Neural progenitor cell (in vitro differentiated cells): ENCODE results near the gene ITPA. TPM values are rescaled to one million over a fixed set of nuclear protein-coding genes. Genes with fewer than 3 reads are reported as not detected.
A peak's percentile ranks its signal among the peaks of the same experiment; 100 is the strongest.
"Not testable (repeated sequence)": the region's sequence is repeated elsewhere in the genome, so short reads cannot be mapped to it uniquely, and the experiment has no call there.

ENCODE experiments used
- DNase-seq: peaks from one replicate; pipeline ENCODE4 v3.0.0-alpha.2; 2016; ENCODE audit warnings: low spot score
- H2AFZ ChIP-seq: fragments of 200-600 bp; sonication (generic); replicated peaks from 2 replicates; pipeline ENCODE4 v1.6.1; 2016; ENCODE audit warnings: antibody characterized with exemption
- H3F3A ChIP-seq: fragments of 200-600 bp; sonication (generic); 2 replicates; pipeline ENCODE4 v1.6.1; 2016; ENCODE audit warnings: antibody characterized with exemption, low read depth
- H3K27ac ChIP-seq: fragments of 200-600 bp; sonication (generic); 2 replicates; pipeline ENCODE4 v1.5.1; 2016; ENCODE audit warnings: mild to moderate bottlenecking
- H3K27me3 ChIP-seq: fragments of 200-600 bp; sonication (generic); 2 replicates; pipeline ENCODE4 v1.6.1; 2016; ENCODE audit warnings: mild to moderate bottlenecking, moderate library complexity
- H3K36me3 ChIP-seq: fragments of 200-600 bp; sonication (generic); 2 replicates; pipeline ENCODE4 v1.5.1; 2016
- H3K4me1 ChIP-seq: fragments of 200-600 bp; sonication (generic); 2 replicates; pipeline ENCODE4 v1.6.1; 2016; ENCODE audit warnings: mixed run types
- H3K4me2 ChIP-seq: fragments of 200-600 bp; sonication (generic); 2 replicates; pipeline ENCODE4 v1.6.1; 2016
- H3K4me3 ChIP-seq: fragments of 200-600 bp; sonication (generic); 2 replicates; pipeline ENCODE4 v1.5.1; 2016
- H3K79me2 ChIP-seq: fragments of 200-600 bp; sonication (generic); 2 replicates; pipeline ENCODE4 v1.6.1; 2016; ENCODE audit warnings: low read depth
- H3K9ac ChIP-seq: fragments of 200-600 bp; sonication (generic); 2 replicates; pipeline ENCODE4 v1.6.1; 2016
- H3K9me3 ChIP-seq: fragments of 200-600 bp; sonication (generic); 2 replicates; pipeline ENCODE4 v1.5.1; 2016; ENCODE audit warnings: low read depth
- H4K20me1 ChIP-seq: fragments of 200-600 bp; sonication (generic); 2 replicates; pipeline ENCODE4 v1.6.1; 2016; ENCODE audit warnings: low read depth
- H3K27ac Mint-ChIP-seq: 3 replicates; pipeline ENCODE4 v1.8.0; 2021; ENCODE audit warnings: mixed read lengths
- H3K27me3 Mint-ChIP-seq: 2 replicates; pipeline ENCODE4 v1.8.0; 2022; ENCODE audit warnings: low read depth, mild to moderate bottlenecking, inconsistent platforms, moderate library complexity, mixed read lengths; ENCODE audit not compliant: insufficient read depth
- H3K36me3 Mint-ChIP-seq: 3 replicates; pipeline ENCODE4 v1.8.0; 2021; ENCODE audit warnings: mixed read lengths
- H3K4me1 Mint-ChIP-seq: 3 replicates; pipeline ENCODE4 v1.8.0; 2021; ENCODE audit warnings: mixed read lengths
- H3K4me3 Mint-ChIP-seq: 3 replicates; pipeline ENCODE4 v1.8.0; 2021; ENCODE audit warnings: mild to moderate bottlenecking, moderate library complexity, mixed read lengths
- H3K9me3 Mint-ChIP-seq: 3 replicates; pipeline ENCODE4 v1.8.0; 2020; ENCODE audit warnings: mixed read lengths
- CTCF ChIP-seq: fragments of 200-600 bp; sonication (generic); IDR thresholded peaks from 2 replicates; pipeline ENCODE4 v1.5.1; 2017; ENCODE audit warnings: antibody characterized with exemption, mild to moderate bottlenecking
- EZH2 ChIP-seq: fragments of 200-600 bp; sonication (generic); IDR thresholded peaks from 2 replicates; pipeline ENCODE4 v1.6.1; 2017; ENCODE audit warnings: antibody characterized with exemption, mild to moderate bottlenecking, moderate library complexity
- EZH2phosphoT487 ChIP-seq: fragments of 200-600 bp; sonication (generic); IDR thresholded peaks from 2 replicates; pipeline ENCODE4 v1.6.1; 2017; ENCODE audit warnings: antibody characterized with exemption
- total RNA-seq: library from RNA; depleted of rRNA; stranded (reverse); fragments of >200 nt; gene quantifications from 2 replicates; pipeline ENCODE4 v1.2.3, GENCODE V29; 2015; ENCODE audit warnings: low replicate concordance

Gene ITPA
- total RNA-seq, 1 donor from 2014 or later = 18.2 TPM

DNA sequence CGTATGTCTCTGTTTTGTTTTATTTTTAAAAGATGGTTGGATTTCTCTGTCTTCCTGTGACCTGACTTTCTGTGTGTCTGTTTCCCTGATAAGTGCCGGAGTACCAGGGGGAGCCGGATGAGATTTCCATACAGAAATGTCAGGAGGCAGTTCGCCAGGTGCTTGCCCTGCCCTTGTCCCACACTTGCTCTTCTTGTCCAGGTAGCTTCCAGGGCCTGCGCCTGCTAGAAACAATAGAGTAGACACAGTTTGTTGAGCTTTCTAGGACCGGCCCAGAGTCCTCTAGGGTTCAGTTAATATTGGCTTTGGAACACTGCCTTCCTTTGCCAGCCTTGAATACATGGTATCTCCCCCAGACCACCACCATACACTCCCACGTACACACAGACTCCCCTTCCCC is 3.9 kb downstream of the ITPA start:
- Histone ChIP-seq H3K79me2 (peaks cover 39% of the 10 kb centered on the region), H3K4me2 (no peak overlapping the region), H3K9me3 (no peaks in the 10 kb centered on the region), H4K20me1 (no peaks in the 10 kb centered on the region), H2AFZ (no peak overlapping the region), H3K36me3 (no peaks in the 10 kb centered on the region), H3K9ac (peak overlapping the region; percentile 4), H3F3A (peaks cover 16% of the 10 kb centered on the region), H3K4me3 (no peak overlapping the region), H3K4me1 (peaks cover 7% of the 10 kb centered on the region), H3K27me3 (no peaks in the 10 kb centered on the region), H3K27ac (no peak overlapping the region)
- Mint-ChIP-seq H3K36me3 (peaks cover 3% of the 10 kb centered on the region), H3K4me1 (peaks cover 14% of the 10 kb centered on the region), H3K27me3 (no peaks in the 10 kb centered on the region), H3K4me3 (no peak overlapping the region), H3K9me3 (no peaks in the 10 kb centered on the region), H3K27ac (no peak overlapping the region)
- no peak for DNase-seq
- no peak for TF ChIP-seq EZH2phosphoT487
- no peak for TF ChIP-seq EZH2
- TF ChIP-seq CTCF = no peak

GRCh38 chr20:3215359-3215917 is 6.1 kb downstream of the ITPA start:
- H3K4me2 ChIP-seq, H3K27ac Mint-ChIP-seq, H4K20me1 ChIP-seq, H2AFZ ChIP-seq, H3K9me3 ChIP-seq, H3K36me3 ChIP-seq, H3K36me3 Mint-ChIP-seq, H3K27ac ChIP-seq, H3K9ac ChIP-seq, H3K4me3 Mint-ChIP-seq, H3K27me3 ChIP-seq, H3K27me3 Mint-ChIP-seq, H3K4me1 ChIP-seq, H3K9me3 Mint-ChIP-seq, H3K4me1 Mint-ChIP-seq, DNase-seq, H3K4me3 ChIP-seq, H3F3A ChIP-seq: not testable (repeated sequence)
- peaks cover 21% of the 10 kb centered on the region for H3K79me2 ChIP-seq

GRCh38 chr20:3218307-3218988 is 9.2 kb downstream of the ITPA start:
- no peaks in the 10 kb centered on the region for H3K9me3 Mint-ChIP-seq
- H3K4me3 ChIP-seq = no peak overlapping the region
- no peaks in the 10 kb centered on the region for H3K4me1 ChIP-seq
- H3K4me1 Mint-ChIP-seq = no peaks in the 10 kb centered on the region
- peaks cover 3% of the 10 kb centered on the region for H3K27me3 Mint-ChIP-seq
- no peak overlapping the region for H3K27ac Mint-ChIP-seq
- peaks cover 10% of the 10 kb centered on the region for H3F3A ChIP-seq
- H3K79me2 ChIP-seq = no peaks in the 10 kb centered on the region
- DNase-seq = peak; percentile 74
- H3K9me3 ChIP-seq = no peaks in the 10 kb centered on the region
- no peaks in the 10 kb centered on the region for H3K27me3 ChIP-seq
- H2AFZ ChIP-seq = no peak overlapping the region
- no peaks in the 10 kb centered on the region for H4K20me1 ChIP-seq
- H3K36me3 Mint-ChIP-seq = peaks cover 8% of the 10 kb centered on the region
- no peak overlapping the region for H3K4me2 ChIP-seq
- TF ChIP-seq CTCF = peak; percentile 95
- no peak for TF ChIP-seq EZH2phosphoT487
- H3K4me3 Mint-ChIP-seq = no peak overlapping the region
- no peak overlapping the region for H3K9ac ChIP-seq
- no peak overlapping the region for H3K27ac ChIP-seq
- no peaks in the 10 kb centered on the region for H3K36me3 ChIP-seq

DNA sequence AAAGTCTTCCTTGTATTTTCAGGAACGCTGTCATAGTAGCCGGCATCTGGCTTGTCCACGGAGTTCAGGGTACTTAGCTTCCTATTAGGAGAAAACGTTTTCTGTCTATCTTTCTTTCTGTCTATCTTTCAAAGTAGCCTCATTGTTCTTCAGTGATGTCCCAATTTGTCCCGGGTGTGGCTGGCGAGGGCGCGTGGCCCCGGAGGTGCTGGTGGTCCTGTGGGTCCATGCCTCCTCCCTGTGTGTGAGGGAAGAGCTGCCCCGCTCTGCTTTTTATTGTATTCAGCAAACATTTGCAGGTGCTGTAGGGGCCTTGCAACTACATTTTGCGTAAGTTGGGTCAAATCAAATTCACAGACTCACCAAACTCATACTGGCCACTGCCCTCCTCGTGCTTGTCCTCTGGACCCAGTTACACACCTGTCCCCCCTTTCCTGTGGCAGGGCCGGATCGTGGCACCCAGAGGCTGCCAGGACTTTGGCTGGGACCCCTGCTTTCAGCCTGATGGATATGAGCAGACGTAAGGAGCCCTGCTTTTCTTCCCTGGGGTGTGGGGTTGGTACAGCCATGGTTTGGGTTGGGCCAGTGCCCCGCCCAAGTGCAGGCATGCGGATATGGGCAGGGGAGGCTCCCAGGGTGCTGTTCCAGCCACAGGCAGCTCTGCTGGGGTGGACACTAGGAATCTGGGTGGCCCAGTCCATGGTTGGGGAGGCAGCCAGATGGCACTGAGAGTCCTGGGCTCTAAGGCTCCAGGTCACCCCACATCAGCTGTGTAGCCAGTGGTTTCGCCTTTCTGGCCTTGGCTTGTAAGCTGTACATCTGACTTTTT is 12.3 kb downstream of the ITPA start:
- Histone ChIP-seq H3K36me3 (no peaks in the 10 kb centered on the region), H3K79me2 (no peaks in the 10 kb centered on the region), H3K4me2 (no peak overlapping the region), H2AFZ (no peak overlapping the region), H3K27ac (no peak overlapping the region), H3F3A (peaks cover 10% of the 10 kb centered on the region), H3K9ac (no peak overlapping the region), H3K4me1 (no peaks in the 10 kb centered on the region), H3K9me3 (no peaks in the 10 kb centered on the region), H4K20me1 (no peaks in the 10 kb centered on the region), H3K27me3 (no peaks in the 10 kb centered on the region), H3K4me3 (no peak overlapping the region)
- Mint-ChIP-seq H3K4me3 (no peak overlapping the region), H3K27ac (peak overlapping the region; percentile 40), H3K27me3 (peaks cover 3% of the 10 kb centered on the region), H3K9me3 (no peaks in the 10 kb centered on the region), H3K4me1 (no peaks in the 10 kb centered on the region), H3K36me3 (peaks cover 6% of the 10 kb centered on the region)
- no peak for DNase-seq
- no peak for TF ChIP-seq EZH2phosphoT487
